ENCODE results near the gene C5orf63. TPM values are rescaled to one million over a fixed set of nuclear protein-coding genes. Genes with fewer than 3 reads are reported as not detected.

The C5orf63 gene
- total and polyA plus RNA-seq, 9 of the 15 experiments (the other 6 are each of a cell fraction or from before 2014, with no cell fraction given), result 1.8 to 24.6 (median 6.2) TPM

- TF ChIP-seq, protein P1, sequence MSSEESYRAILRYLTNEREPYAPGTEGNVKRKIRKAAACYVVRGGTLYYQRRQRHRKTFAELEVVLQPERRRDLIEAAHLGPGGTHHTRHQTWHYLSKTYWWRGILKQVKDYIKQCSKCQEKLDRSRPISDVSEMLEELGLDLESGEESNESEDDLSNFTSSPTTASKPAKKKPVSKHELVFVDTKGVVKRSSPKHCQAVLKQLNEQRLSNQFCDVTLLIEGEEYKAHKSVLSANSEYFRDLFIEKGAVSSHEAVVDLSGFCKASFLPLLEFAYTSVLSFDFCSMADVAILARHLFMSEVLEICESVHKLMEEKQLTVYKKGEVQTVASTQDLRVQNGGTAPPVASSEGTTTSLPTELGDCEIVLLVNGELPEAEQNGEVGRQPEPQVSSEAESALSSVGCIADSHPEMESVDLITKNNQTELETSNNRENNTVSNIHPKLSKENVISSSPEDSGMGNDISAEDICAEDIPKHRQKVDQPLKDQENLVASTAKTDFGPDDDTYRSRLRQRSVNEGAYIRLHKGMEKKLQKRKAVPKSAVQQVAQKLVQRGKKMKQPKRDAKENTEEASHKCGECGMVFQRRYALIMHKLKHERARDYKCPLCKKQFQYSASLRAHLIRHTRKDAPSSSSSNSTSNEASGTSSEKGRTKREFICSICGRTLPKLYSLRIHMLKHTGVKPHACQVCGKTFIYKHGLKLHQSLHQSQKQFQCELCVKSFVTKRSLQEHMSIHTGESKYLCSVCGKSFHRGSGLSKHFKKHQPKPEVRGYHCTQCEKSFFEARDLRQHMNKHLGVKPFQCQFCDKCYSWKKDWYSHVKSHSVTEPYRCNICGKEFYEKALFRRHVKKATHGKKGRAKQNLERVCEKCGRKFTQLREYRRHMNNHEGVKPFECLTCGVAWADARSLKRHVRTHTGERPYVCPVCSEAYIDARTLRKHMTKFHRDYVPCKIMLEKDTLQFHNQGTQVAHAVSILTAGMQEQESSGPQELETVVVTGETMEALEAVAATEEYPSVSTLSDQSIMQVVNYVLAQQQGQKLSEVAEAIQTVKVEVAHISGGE (CRISPR knock-in tag; IDR thresholded peaks at IDR 0.05), result peak in 1 of 3 experiments; percentile 54; a peak in 2 of 6 replicates
- TF ChIP-seq, protein P2, sequence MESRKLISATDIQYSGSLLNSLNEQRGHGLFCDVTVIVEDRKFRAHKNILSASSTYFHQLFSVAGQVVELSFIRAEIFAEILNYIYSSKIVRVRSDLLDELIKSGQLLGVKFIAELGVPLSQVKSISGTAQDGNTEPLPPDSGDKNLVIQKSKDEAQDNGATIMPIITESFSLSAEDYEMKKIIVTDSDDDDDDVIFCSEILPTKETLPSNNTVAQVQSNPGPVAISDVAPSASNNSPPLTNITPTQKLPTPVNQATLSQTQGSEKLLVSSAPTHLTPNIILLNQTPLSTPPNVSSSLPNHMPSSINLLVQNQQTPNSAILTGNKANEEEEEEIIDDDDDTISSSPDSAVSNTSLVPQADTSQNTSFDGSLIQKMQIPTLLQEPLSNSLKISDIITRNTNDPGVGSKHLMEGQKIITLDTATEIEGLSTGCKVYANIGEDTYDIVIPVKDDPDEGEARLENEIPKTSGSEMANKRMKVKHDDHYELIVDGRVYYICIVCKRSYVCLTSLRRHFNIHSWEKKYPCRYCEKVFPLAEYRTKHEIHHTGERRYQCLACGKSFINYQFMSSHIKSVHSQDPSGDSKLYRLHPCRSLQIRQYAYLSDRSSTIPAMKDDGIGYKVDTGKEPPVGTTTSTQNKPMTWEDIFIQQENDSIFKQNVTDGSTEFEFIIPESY (CRISPR knock-in tag; IDR thresholded peaks at IDR 0.05), result peak; percentile 66
- TF ChIP-seq CBX1 (IDR thresholded peaks at IDR 0.05; ENCODE audit: low read depth) (0 out of 2 replicates have a peak, but pooled peaks have one; percentile 83), ZBTB43 (CRISPR knock-in tag; IDR thresholded peaks at IDR 0.05) (peak; percentile 83), U2AF2 (optimal IDR thresholded peaks at IDR 0.05; ENCODE audit: low read depth, low read length) (no peak), FOXP4 (CRISPR knock-in tag; IDR thresholded peaks at IDR 0.05; ENCODE audit: borderline replicate concordance) (0 out of 2 replicates have a peak, but pooled peaks have one; percentile 63), ZNF143 (CRISPR knock-in tag; IDR thresholded peaks at IDR 0.05) (no peak), NFE2 (IDR thresholded peaks at IDR 0.05; ENCODE audit: low read depth) (no peak), BRF2 (IDR thresholded peaks at IDR 0.05; ENCODE audit: borderline replicate concordance, insufficient read depth, insufficient read length) (no peak), DPF2 (IDR thresholded peaks at IDR 0.05) (0 out of 2 replicates have a peak, but pooled peaks have one; percentile 17)
- TF ChIP-seq, protein P3, sequence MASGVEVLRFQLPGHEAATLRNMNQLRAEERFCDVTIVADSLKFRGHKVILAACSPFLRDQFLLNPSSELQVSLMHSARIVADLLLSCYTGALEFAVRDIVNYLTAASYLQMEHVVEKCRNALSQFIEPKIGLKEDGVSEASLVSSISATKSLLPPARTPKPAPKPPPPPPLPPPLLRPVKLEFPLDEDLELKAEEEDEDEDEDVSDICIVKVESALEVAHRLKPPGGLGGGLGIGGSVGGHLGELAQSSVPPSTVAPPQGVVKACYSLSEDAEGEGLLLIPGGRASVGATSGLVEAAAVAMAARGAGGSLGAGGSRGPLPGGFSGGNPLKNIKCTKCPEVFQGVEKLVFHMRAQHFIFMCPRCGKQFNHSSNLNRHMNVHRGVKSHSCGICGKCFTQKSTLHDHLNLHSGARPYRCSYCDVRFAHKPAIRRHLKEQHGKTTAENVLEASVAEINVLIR (CRISPR knock-in tag; IDR thresholded peaks at IDR 0.05), result peak; percentile 61
These were observed 42.8 kb downstream of the C5orf63 start, which contains the start of gene MARCHF3 (continued) for GRCh38 chr5:127030259-127031146.
